Hematopoietic multipotent progenitor cell treated with erythropoietin and hydrocortisone succinate and interleukin-3 and kit ligand, for 6 days (in vitro differentiated cells): Measurements from ENCODE around the gene TAGLN.
A peak's percentile ranks its signal among the peaks of the same experiment; 100 is the strongest.

Experiments
- DNase-seq: peaks from one replicate; pipeline ENCODE4 v3.0.0-alpha.2; 2015

The TAGLN gene

GRCh38 chr11:117232092-117232878 is 33.1 kb downstream of the TAGLN start, which contains the start of gene RNF214:
Gene RNF214, plus strand, starts transcription at chr11:117232671. Its CDS starts 1,602 bp downstream, at chr11:117234273.
- peak; percentile 83 for DNase-seq

GRCh38 chr11:117232911-117233409 is 33.8 kb downstream of the TAGLN start:
- DNase-seq: peak; percentile 20

- DNase-seq: no peak
These were observed 39.1 kb downstream of the TAGLN start for GRCh38 chr11:117238221-117238620.

GRCh38 chr11:117239295-117239694 is 40.1 kb downstream of the TAGLN start:
- no peak for DNase-seq

- peak; percentile 7 for DNase-seq
These were observed 49.2 kb downstream of the TAGLN start for GRCh38 chr11:117248341-117248740.

GRCh38 chr11:117249571-117249970 is 50.4 kb downstream of the TAGLN start:
- DNase-seq: no peak

GRCh38 chr11:117251506-117251905 is 52.3 kb downstream of the TAGLN start:
- no peak for DNase-seq

GRCh38 chr11:117255966-117256365 is 56.8 kb downstream of the TAGLN start:
- no peak for DNase-seq

GRCh38 chr11:117256573-117256972 is 57.4 kb downstream of the TAGLN start:
- no peak for DNase-seq
